ENCODE measurements around the gene RNPS1.
"Not testable (repeated sequence)": the region's sequence is repeated elsewhere in the genome, so short reads cannot be mapped to it uniquely, and the experiment has no call there.

RNPS1 gene

GRCh38 chr16:2282262-2282661 lies 14.3 kb upstream of the RNPS1 start:
- no peak for DNase-seq

GRCh38 chr16:2280981-2281542 lies 13.1 kb upstream of the RNPS1 start:
- no peak for DNase-seq

GRCh38 chr16:2280461-2280860 lies 12.5 kb upstream of the RNPS1 start:
- DNase-seq, result no peak

- no peak for DNase-seq
Measured at GRCh38 chr16:2278956-2279800, 11.3 kb upstream of the RNPS1 start.

- DNase-seq, result no peak
Measured at GRCh38 chr16:2278272-2278608, 10.3 kb upstream of the RNPS1 start.

- no peak for DNase-seq
Measured at GRCh38 chr16:2277466-2278271, 9.7 kb upstream of the RNPS1 start.

GRCh38 chr16:2276368-2277195 lies 8.7 kb upstream of the RNPS1 start:
- DNase-seq, result no peak

- no peak for DNase-seq
Measured at GRCh38 chr16:2275476-2276367, 7.8 kb upstream of the RNPS1 start.

- DNase-seq, result no peak
Measured at GRCh38 chr16:2273931-2274330, 6.0 kb upstream of the RNPS1 start.

GRCh38 chr16:2273484-2273883 lies 5.6 kb upstream of the RNPS1 start:
- no peak for DNase-seq

- DNase-seq, result no peak
Measured at GRCh38 chr16:2271848-2272461, 4.0 kb upstream of the RNPS1 start.

GRCh38 chr16:2270588-2271470 lies 2.9 kb upstream of the RNPS1 start:
- DNase-seq, result no peak

GRCh38 chr16:2270070-2270462 lies 2.1 kb upstream of the RNPS1 start:
- DNase-seq, result no peak

GRCh38 chr16:2267505-2267912 lies 417 bp downstream of the RNPS1 start:
- DNase-seq, result peak; percentile 53 to 62

- not testable (repeated sequence) for DNase-seq
Measured at GRCh38 chr16:2266887-2267286, 1.0 kb downstream of the RNPS1 start.

GRCh38 chr16:2263026-2263425 lies 4.9 kb downstream of the RNPS1 start:
- not testable (repeated sequence) for DNase-seq

GRCh38 chr16:2260250-2260649 lies 7.7 kb downstream of the RNPS1 start:
- DNase-seq, result no peak

GRCh38 chr16:2258530-2258929 lies 9.4 kb downstream of the RNPS1 start:
- DNase-seq, result not testable (repeated sequence)

- DNase-seq, result no peak
Measured at GRCh38 chr16:2257726-2258125, 10.2 kb downstream of the RNPS1 start.

GRCh38 chr16:2256531-2257140 lies 11.3 kb downstream of the RNPS1 start:
- no peak for DNase-seq

Measured in SHP77 (cell line).